Natural killer cell (primary cell): ENCODE data around the gene DCN. TPM values are rescaled to one million over a fixed set of nuclear protein-coding genes. Genes with fewer than 3 reads are reported as not detected.

Experiments used
- ATAC-seq, 3 donors: fragments of 150-1000 bp in 2 of 3; fragments of 200-7000 bp in 1 of 3; cut with Tn5 transposase; 1 replicate in 1 of 3; 2 replicates in 2 of 3; pipeline ENCODE4 v1.10.0; 2021; ENCODE audit warnings: mild to moderate bottlenecking in 2 of 3, moderate library complexity in 2 of 3
- DNase-seq, 2 donors: peaks; one replicate each; pipeline versions ENCODE4 v3.0.0 to v3.0.0-alpha.2; 2013 to 2021; ENCODE audit warnings: mixed read lengths in 1 of 2
- H3K27ac ChIP-seq: one replicate; pipeline ENCODE4 v1.5.1; 2013; ENCODE audit warnings: mild to moderate bottlenecking, low read length
- H3K27me3 ChIP-seq: one replicate; pipeline ENCODE4 v1.6.1; 2013; ENCODE audit warnings: low read length; ENCODE audit not compliant: control insufficient read depth, insufficient read depth
- H3K36me3 ChIP-seq: one replicate; pipeline ENCODE4 v1.6.1; 2013; ENCODE audit warnings: low read length; ENCODE audit not compliant: control insufficient read depth, insufficient read depth
- H3K4me1 ChIP-seq: one replicate; pipeline ENCODE4 v1.6.1; 2013; ENCODE audit warnings: low read length; ENCODE audit not compliant: control insufficient read depth, insufficient read depth
- H3K4me3 ChIP-seq: one replicate; pipeline ENCODE4 v1.5.1; 2013; ENCODE audit warnings: low read length
- H3K9me3 ChIP-seq: one replicate; pipeline ENCODE4 v1.6.1; 2013; ENCODE audit warnings: low read length; ENCODE audit not compliant: control insufficient read depth, insufficient read depth
- H3K27ac Mint-ChIP-seq, 2 donors: one replicate each; pipeline ENCODE4 v1.8.0; 2022; ENCODE audit warnings: mild to moderate bottlenecking in 2 of 2, mixed read lengths in 2 of 2, moderate library complexity in 1 of 2
- H3K27me3 Mint-ChIP-seq, 2 donors: one replicate each; pipeline ENCODE4 v1.8.0; 2022; ENCODE audit warnings: low read depth in 2 of 2, mixed read lengths in 2 of 2
- H3K36me3 Mint-ChIP-seq: one replicate; pipeline ENCODE4 v1.8.0; 2022; ENCODE audit warnings: mixed read lengths
- H3K4me1 Mint-ChIP-seq, 2 donors: one replicate each; pipeline ENCODE4 v1.8.0; 2022; ENCODE audit warnings: mixed read lengths in 2 of 2
- H3K4me3 Mint-ChIP-seq: one replicate; pipeline ENCODE4 v1.8.0; 2022; ENCODE audit warnings: mild to moderate bottlenecking, moderate library complexity, mixed read lengths
- H3K9me3 Mint-ChIP-seq, 2 donors: one replicate each; pipeline ENCODE4 v1.8.0; 2022; ENCODE audit warnings: mixed read lengths in 2 of 2
- CTCF ChIP-seq: fragments of 200-600 bp; IDR thresholded peaks from one replicate; pipeline ENCODE4 v1.8.0; 2022; ENCODE audit warnings: antibody characterized with exemption
- WGBS: methylation state at CpG from one replicate; pipeline ENCODE4 v1.1.7; 2013; ENCODE audit warnings: missing lambda C conversion rate; ENCODE audit not compliant: insufficient coverage; 5-methylcytosine and 5-hydroxymethylcytosine counted together
- intact Hi-C: fragments of 100-400 bp; cut with micrococcal nuclease; formaldehyde crosslinking; loops from one replicate; pipeline ENCODE4 v1.14.2; 2022
- total RNA-seq, 4 donors: library from RNA; stranded (reverse); fragments of 120-200 nt in 1 of 4; gene quantifications; one replicate each; pipeline versions ENCODE4 v1.2.3 to v1.2.4, GENCODE V29; 2013 to 2022

DCN gene
- total RNA-seq, 3 donors from 2014 or later (not counting 1 experiment from before 2014, with no cell fraction given) = 0.90 TPM; not detected in 2

- Histone ChIP-seq H3K4me3 (no peak overlapping the region), H3K36me3 (no peaks in the 10 kb centered on the region), H3K4me1 (no peaks in the 10 kb centered on the region), H3K27me3 (peaks cover 2% of the 10 kb centered on the region), H3K27ac (no peak overlapping the region), H3K9me3 (no peaks in the 10 kb centered on the region)
- no peak for TF ChIP-seq CTCF
- 88% methylated on average over 1 of the region's 1 CpG for WGBS
- no peak for DNase-seq
- no peak for ATAC-seq
- Mint-ChIP-seq H3K9me3 (peaks cover 3 to 7% of the 10 kb centered on the region in 2 donors), H3K4me3 (no peak overlapping the region), H3K4me1 (no peaks in the 10 kb centered on the region), H3K36me3 (no peaks in the 10 kb centered on the region), H3K27ac (no peak overlapping the region), H3K27me3 (no peaks in the 10 kb centered on the region)
- intact Hi-C loops = no loop called here
Observed at GRCh38 chr12:91225316-91225715, 42.7 kb upstream of the DCN start.

- intact Hi-C loops = no loop called here
- Histone ChIP-seq H3K9me3 (no peaks in the 10 kb centered on the region), H3K27ac (no peak overlapping the region), H3K4me1 (no peaks in the 10 kb centered on the region), H3K36me3 (no peaks in the 10 kb centered on the region), H3K27me3 (peaks cover 2% of the 10 kb centered on the region), H3K4me3 (no peak overlapping the region)
- Mint-ChIP-seq H3K27ac (no peak overlapping the region), H3K4me3 (no peak overlapping the region), H3K36me3 (no peaks in the 10 kb centered on the region), H3K9me3 (peaks cover 3 to 7% of the 10 kb centered on the region in 2 donors), H3K27me3 (no peaks in the 10 kb centered on the region), H3K4me1 (no peaks in the 10 kb centered on the region)
- DNase-seq (no peak), ATAC-seq (no peak)
- 100% methylated on average over 1 of the region's 1 CpG for WGBS
- TF ChIP-seq CTCF = no peak
Observed at GRCh38 chr12:91224401-91224800, 41.8 kb upstream of the DCN start.

GRCh38 chr12:91222746-91223145 lies 40.1 kb upstream of the DCN start:
- WGBS = 91% methylated on average over 3 of the region's 3 CpGs
- H3K36me3 ChIP-seq = no peaks in the 10 kb centered on the region
- H3K4me3 Mint-ChIP-seq = no peak overlapping the region
- no peaks in the 10 kb centered on the region for H3K36me3 Mint-ChIP-seq
- no peak for TF ChIP-seq CTCF
- DNase-seq = no peak
- H3K4me1 ChIP-seq = no peaks in the 10 kb centered on the region
- H3K27me3 Mint-ChIP-seq = no peaks in the 10 kb centered on the region
- H3K4me3 ChIP-seq = no peak overlapping the region
- intact Hi-C loops = no loop called here
- ATAC-seq = no peak
- peaks cover 3% of the 10 kb centered on the region in 2 donors for H3K9me3 Mint-ChIP-seq
- no peaks in the 10 kb centered on the region for H3K4me1 Mint-ChIP-seq
- no peak overlapping the region for H3K27ac Mint-ChIP-seq
- H3K27me3 ChIP-seq = peaks cover 2% of the 10 kb centered on the region
- no peak overlapping the region for H3K27ac ChIP-seq
- H3K9me3 ChIP-seq = no peaks in the 10 kb centered on the region

- no peak for ATAC-seq
- no peak for TF ChIP-seq CTCF
Observed at GRCh38 chr12:91219919-91220318, 37.3 kb upstream of the DCN start.

More at GRCh38 chr12:91219919-91220318, 37.3 kb upstream of the DCN start:
- WGBS = no CpG with 5 or more reads among the region's 1 CpG
- H3K9me3 ChIP-seq = no peaks in the 10 kb centered on the region
- no peak for DNase-seq
- no peaks in the 10 kb centered on the region for H3K4me1 ChIP-seq
- no peak overlapping the region for H3K27ac ChIP-seq
- no peaks in the 10 kb centered on the region for H3K36me3 ChIP-seq
- no peaks in the 10 kb centered on the region for H3K27me3 Mint-ChIP-seq
- H3K4me3 ChIP-seq = no peak overlapping the region
- H3K27ac Mint-ChIP-seq = no peak overlapping the region
- intact Hi-C loops = no loop called here
- no peak overlapping the region for H3K4me3 Mint-ChIP-seq
- H3K36me3 Mint-ChIP-seq = no peaks in the 10 kb centered on the region
- peaks cover 2% of the 10 kb centered on the region for H3K27me3 ChIP-seq
- peaks cover 2 to 3% of the 10 kb centered on the region in 2 donors for H3K9me3 Mint-ChIP-seq
- no peaks in the 10 kb centered on the region for H3K4me1 Mint-ChIP-seq
